Activated effector memory CD4-positive, alpha-beta T cell treated with Interleukin-2 at 50 U/mL for 16 hours (primary cell): Measurements from ENCODE around the gene GBA3.

Experiments used
- DNase-seq: peaks from one replicate; pipeline ENCODE4 v3.0.0-alpha.2; 2020

The GBA3 gene

GRCh38 chr4:22703912-22704311 is 11.2 kb downstream of the GBA3 start:
- DNase-seq, result no peak

GRCh38 chr4:22707390-22707789 is 14.7 kb downstream of the GBA3 start:
- DNase-seq, result no peak

- DNase-seq, result no peak
Observed at GRCh38 chr4:22708961-22709360, 16.2 kb downstream of the GBA3 start.

- DNase-seq, result no peak
Observed at GRCh38 chr4:22712105-22712504, 19.4 kb downstream of the GBA3 start.

GRCh38 chr4:22712529-22712928 is 19.8 kb downstream of the GBA3 start:
- DNase-seq, result no peak

- DNase-seq, result no peak
Observed at GRCh38 chr4:22713841-22714240, 21.1 kb downstream of the GBA3 start.

- no peak for DNase-seq
Observed at GRCh38 chr4:22719218-22719617, 26.5 kb downstream of the GBA3 start.

- DNase-seq, result no peak
Observed at GRCh38 chr4:22720091-22720490, 27.4 kb downstream of the GBA3 start.

- no peak for DNase-seq
Observed at GRCh38 chr4:22721204-22721603, 28.5 kb downstream of the GBA3 start.

- no peak for DNase-seq
Observed at GRCh38 chr4:22730021-22730420, 37.3 kb downstream of the GBA3 start.

GRCh38 chr4:22733816-22734215 is 41.1 kb downstream of the GBA3 start:
- DNase-seq, result no peak

GRCh38 chr4:22736912-22737311 is 44.2 kb downstream of the GBA3 start:
- DNase-seq, result no peak

GRCh38 chr4:22739968-22740367 is 47.2 kb downstream of the GBA3 start:
- DNase-seq, result no peak

- no peak for DNase-seq
Observed at GRCh38 chr4:22741744-22742143, 49.0 kb downstream of the GBA3 start.

- no peak for DNase-seq
Observed at GRCh38 chr4:22743290-22743689, 50.6 kb downstream of the GBA3 start.

GRCh38 chr4:22744478-22745062 is 51.8 kb downstream of the GBA3 start:
- no peak for DNase-seq

- no peak for DNase-seq
Observed at GRCh38 chr4:22745234-22745633, 52.5 kb downstream of the GBA3 start.

- DNase-seq, result no peak
Observed at GRCh38 chr4:22754116-22754515, 61.4 kb downstream of the GBA3 start.

GRCh38 chr4:22762548-22762947 is 69.8 kb downstream of the GBA3 start:
- DNase-seq, result no peak

GRCh38 chr4:22764183-22764582 is 71.4 kb downstream of the GBA3 start:
- no peak for DNase-seq

GRCh38 chr4:22766068-22766467 is 73.3 kb downstream of the GBA3 start:
- DNase-seq, result no peak

- DNase-seq, result no peak
Observed at GRCh38 chr4:22778547-22779163, 85.9 kb downstream of the GBA3 start.

- DNase-seq, result no peak
Observed at GRCh38 chr4:22780317-22780716, 87.6 kb downstream of the GBA3 start.

GRCh38 chr4:22780797-22781196 is 88.1 kb downstream of the GBA3 start:
- no peak for DNase-seq

GRCh38 chr4:22787753-22788375 is 95.1 kb downstream of the GBA3 start:
- no peak for DNase-seq
